ENCODE measurements around the gene SLC40A1.

The SLC40A1 gene

GRCh38 chr2:189557373-189557772 is 23.2 kb downstream of the SLC40A1 start:
- TF ChIP-seq CTCF (IDR thresholded peaks at IDR 0.05; ENCODE audit: low read length, missing control alignments), result no peak
- H3K4me3 ChIP-seq (replicated peaks; ENCODE audit: low read depth, low read length), result no peak overlapping the region
- no peak for DNase-seq (ENCODE audit: low read depth)

- no peak for DNase-seq (ENCODE audit: low read depth)
- TF ChIP-seq CTCF (IDR thresholded peaks at IDR 0.05; ENCODE audit: low read length, missing control alignments), result no peak
- no peak overlapping the region for H3K4me3 ChIP-seq (replicated peaks; ENCODE audit: low read depth, low read length)
These were observed 24.1 kb downstream of the SLC40A1 start for GRCh38 chr2:189556526-189556925.

- no peak overlapping the region for H3K4me3 ChIP-seq (replicated peaks; ENCODE audit: low read depth, low read length)
- no peak for TF ChIP-seq CTCF (IDR thresholded peaks at IDR 0.05; ENCODE audit: low read length, missing control alignments)
- DNase-seq (ENCODE audit: low read depth), result peak; percentile 31
These were observed 25.4 kb downstream of the SLC40A1 start for GRCh38 chr2:189555232-189555631.

- DNase-seq (ENCODE audit: low read depth), result peak; percentile 22
- no peak overlapping the region for H3K4me3 ChIP-seq (replicated peaks; ENCODE audit: low read depth, low read length)
- no peak for TF ChIP-seq CTCF (IDR thresholded peaks at IDR 0.05; ENCODE audit: low read length, missing control alignments)
These were observed 27.0 kb downstream of the SLC40A1 start for GRCh38 chr2:189553504-189554088.

GRCh38 chr2:189552991-189553404 is 27.6 kb downstream of the SLC40A1 start:
- H3K4me3 ChIP-seq (replicated peaks; ENCODE audit: low read depth, low read length), result no peak overlapping the region
- DNase-seq (ENCODE audit: low read depth), result peak; percentile 46
- no peak for TF ChIP-seq CTCF (IDR thresholded peaks at IDR 0.05; ENCODE audit: low read length, missing control alignments)

GRCh38 chr2:189552334-189552990 is 28.1 kb downstream of the SLC40A1 start:
- peak; percentile 91 for DNase-seq (ENCODE audit: low read depth)
- no peak for TF ChIP-seq CTCF (IDR thresholded peaks at IDR 0.05; ENCODE audit: low read length, missing control alignments)
- no peak overlapping the region for H3K4me3 ChIP-seq (replicated peaks; ENCODE audit: low read depth, low read length)

- H3K4me3 ChIP-seq (replicated peaks; ENCODE audit: low read depth, low read length), result no peak overlapping the region
- no peak for TF ChIP-seq CTCF (IDR thresholded peaks at IDR 0.05; ENCODE audit: low read length, missing control alignments)
- no peak for DNase-seq (ENCODE audit: low read depth)
These were observed 28.8 kb downstream of the SLC40A1 start for GRCh38 chr2:189551808-189552207.

Measured in fibroblast of pulmonary artery (primary cell).